ENCODE results near the gene MRPL50. TPM values are rescaled to one million over a fixed set of nuclear protein-coding genes. Genes with fewer than 3 reads are reported as not detected.

The MRPL50 gene
- total RNA-seq, 2 experiments from 2014 or later: 16.3 to 16.7 TPM

DNA sequence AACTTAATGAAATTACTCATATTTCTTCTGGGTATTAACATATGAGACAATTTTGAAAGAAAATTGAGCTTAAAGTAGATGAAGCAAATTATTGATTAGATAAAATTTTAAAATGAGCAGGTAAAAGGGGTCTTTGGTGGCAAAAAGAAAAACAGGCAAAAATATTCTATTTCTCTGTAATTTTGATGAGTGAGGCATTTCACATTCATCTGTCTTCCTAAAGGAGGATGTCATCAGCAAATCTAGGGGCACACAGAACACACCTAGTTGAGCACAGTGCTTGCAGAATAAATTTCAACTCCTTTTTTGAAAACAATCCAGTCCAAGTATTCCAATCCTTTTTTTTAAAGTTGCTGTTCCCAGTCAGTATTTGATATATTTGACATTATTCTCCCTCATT, 16.4 kb upstream of the MRPL50 start:
- Mint-ChIP-seq H3K9me3 (peaks cover 54% of the 10 kb centered on the region), H3K36me3 (ENCODE audit: low read depth) (peaks cover 41% of the 10 kb centered on the region), H3K27ac (no peak overlapping the region), H3K4me3 (no peak overlapping the region), H3K4me1 (ENCODE audit: low read depth) (no peaks in the 10 kb centered on the region), H3K27me3 (no peaks in the 10 kb centered on the region)
- TF ChIP-seq, protein P1, sequence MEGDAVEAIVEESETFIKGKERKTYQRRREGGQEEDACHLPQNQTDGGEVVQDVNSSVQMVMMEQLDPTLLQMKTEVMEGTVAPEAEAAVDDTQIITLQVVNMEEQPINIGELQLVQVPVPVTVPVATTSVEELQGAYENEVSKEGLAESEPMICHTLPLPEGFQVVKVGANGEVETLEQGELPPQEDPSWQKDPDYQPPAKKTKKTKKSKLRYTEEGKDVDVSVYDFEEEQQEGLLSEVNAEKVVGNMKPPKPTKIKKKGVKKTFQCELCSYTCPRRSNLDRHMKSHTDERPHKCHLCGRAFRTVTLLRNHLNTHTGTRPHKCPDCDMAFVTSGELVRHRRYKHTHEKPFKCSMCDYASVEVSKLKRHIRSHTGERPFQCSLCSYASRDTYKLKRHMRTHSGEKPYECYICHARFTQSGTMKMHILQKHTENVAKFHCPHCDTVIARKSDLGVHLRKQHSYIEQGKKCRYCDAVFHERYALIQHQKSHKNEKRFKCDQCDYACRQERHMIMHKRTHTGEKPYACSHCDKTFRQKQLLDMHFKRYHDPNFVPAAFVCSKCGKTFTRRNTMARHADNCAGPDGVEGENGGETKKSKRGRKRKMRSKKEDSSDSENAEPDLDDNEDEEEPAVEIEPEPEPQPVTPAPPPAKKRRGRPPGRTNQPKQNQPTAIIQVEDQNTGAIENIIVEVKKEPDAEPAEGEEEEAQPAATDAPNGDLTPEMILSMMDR (IDR thresholded peaks at IDR 0.05): no peak
- ChIA-PET CTCF (interaction anchor here (1.3 to 1.5 kb wide), 2 partner anchors 34 to 74 kb away, joined by 3 read pairs; no protein-coding TSS in a partner anchor), POLR2A (no interaction called here)
- DNase-seq (no peak), ATAC-seq (no peak)
- intact Hi-C loops (cut with micrococcal nuclease): no loop called here

DNA sequence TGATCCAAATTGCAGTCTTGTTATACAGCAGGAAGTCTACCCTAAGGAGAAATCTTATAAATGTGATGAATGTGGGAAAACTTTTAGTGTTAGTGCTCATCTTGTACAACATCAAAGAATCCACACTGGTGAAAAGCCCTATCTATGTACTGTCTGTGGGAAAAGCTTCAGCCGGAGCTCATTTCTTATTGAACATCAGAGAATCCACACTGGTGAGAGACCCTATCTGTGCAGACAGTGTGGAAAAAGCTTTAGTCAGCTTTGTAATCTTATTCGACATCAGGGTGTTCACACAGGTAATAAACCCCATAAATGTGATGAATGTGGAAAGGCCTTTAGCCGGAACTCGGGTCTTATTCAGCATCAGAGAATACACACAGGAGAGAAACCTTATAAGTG, 10.7 kb upstream of the MRPL50 start:
- no peaks in the 10 kb centered on the region for H3K27me3 Mint-ChIP-seq
- H3K9me3 Mint-ChIP-seq: peaks cover 75% of the 10 kb centered on the region
- peaks cover 2% of the 10 kb centered on the region for H3K4me1 Mint-ChIP-seq (ENCODE audit: low read depth)
- TF ChIP-seq, protein P1 (IDR thresholded peaks at IDR 0.05): no peak
- CTCF ChIA-PET: interaction anchor here (1.3 kb wide), 1 partner anchor 10 kb away, joined by 5 read pairs; the partner anchor contains the start of genes MRPL50 and ZNF189
- no peak for ATAC-seq
- intact Hi-C loops (cut with micrococcal nuclease): no loop called here
- POLR2A ChIA-PET: interaction anchor here (0.9 to 2.2 kb wide), 3 partner anchors 10 to 14 kb away, joined by 4 to 13 read pairs (median 4); partner anchors contain the start of genes MRPL50 and ZNF189
- peak; percentile 6 for DNase-seq
- H3K4me3 Mint-ChIP-seq: no peak overlapping the region
- H3K36me3 Mint-ChIP-seq (ENCODE audit: low read depth): peaks cover 79% of the 10 kb centered on the region
- H3K27ac Mint-ChIP-seq: no peak overlapping the region

DNA sequence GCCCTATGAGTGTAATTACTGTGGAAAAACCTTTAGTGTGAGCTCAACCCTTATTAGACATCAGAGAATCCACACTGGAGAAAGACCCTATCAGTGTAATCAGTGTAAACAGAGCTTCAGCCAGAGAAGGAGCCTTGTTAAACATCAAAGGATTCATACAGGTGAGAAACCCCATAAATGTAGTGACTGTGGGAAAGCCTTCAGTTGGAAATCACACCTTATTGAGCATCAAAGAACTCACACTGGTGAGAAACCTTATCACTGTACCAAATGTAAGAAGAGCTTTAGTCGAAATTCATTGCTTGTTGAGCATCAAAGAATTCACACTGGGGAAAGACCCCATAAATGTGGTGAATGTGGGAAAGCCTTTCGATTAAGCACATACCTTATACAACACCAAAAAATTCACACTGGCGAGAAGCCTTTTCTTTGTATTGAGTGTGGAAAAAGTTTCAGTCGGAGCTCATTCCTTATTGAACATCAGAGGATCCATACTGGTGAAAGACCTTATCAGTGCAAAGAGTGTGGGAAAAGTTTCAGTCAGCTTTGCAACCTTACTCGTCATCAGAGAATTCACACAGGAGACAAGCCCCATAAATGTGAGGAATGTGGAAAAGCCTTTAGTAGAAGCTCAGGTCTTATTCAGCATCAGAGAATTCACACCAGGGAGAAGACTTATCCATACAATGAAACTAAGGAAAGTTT, 10.1 kb upstream of the MRPL50 start:
- Mint-ChIP-seq H3K36me3 (ENCODE audit: low read depth) (peaks cover 81% of the 10 kb centered on the region), H3K4me3 (no peak overlapping the region), H3K4me1 (ENCODE audit: low read depth) (peaks cover 2% of the 10 kb centered on the region), H3K27ac (no peak overlapping the region), H3K27me3 (no peaks in the 10 kb centered on the region), H3K9me3 (peaks cover 75% of the 10 kb centered on the region)
- DNase-seq (no peak), ATAC-seq (no peak)
- ChIA-PET CTCF (interaction anchor here (1.3 kb wide), 1 partner anchor 10 kb away, joined by 5 read pairs; the partner anchor contains the start of genes MRPL50 and ZNF189), POLR2A (interaction anchor here (0.9 to 2.2 kb wide), 3 partner anchors 10 to 14 kb away, joined by 4 to 13 read pairs (median 4); partner anchors contain the start of genes MRPL50 and ZNF189)
- intact Hi-C loops (cut with micrococcal nuclease): no loop called here
- TF ChIP-seq, protein P1 (IDR thresholded peaks at IDR 0.05): no peak

DNA sequence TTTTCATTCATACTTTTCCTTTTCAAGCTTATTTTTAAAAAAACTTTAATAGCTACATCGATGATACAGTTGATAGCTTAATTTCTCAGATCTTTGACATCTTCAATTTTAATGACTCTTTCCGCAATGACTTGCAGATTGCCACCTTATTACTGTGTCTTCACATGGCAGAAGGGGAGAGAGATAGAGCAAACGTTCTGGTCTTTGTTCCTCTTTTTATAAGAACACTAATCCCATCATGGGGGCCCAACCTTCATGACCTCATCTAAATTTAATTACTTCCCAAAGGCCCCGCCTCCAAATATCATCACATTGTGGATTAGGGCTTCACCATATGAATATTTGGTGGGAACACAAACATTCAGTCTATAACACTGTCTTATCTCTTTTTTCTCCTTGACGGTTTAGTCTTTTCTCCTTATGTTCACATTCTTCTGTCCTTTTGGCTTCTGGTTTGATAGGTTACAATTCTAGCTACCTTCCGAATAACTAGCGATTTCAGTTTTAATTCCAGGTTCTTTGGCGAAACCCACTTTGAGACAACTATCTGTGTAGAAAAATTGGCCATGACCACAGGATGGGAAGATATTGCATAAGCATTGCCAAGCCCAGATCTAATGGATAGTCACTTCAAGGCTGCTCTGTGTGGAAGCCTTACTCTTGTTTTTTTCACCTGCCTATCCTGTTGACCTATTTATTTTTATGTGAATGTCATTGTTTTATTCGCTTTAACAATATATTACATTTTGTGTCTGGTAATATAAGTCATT, 5.3 kb upstream of the MRPL50 start:
- Mint-ChIP-seq H3K4me3 (no peak overlapping the region), H3K27me3 (no peaks in the 10 kb centered on the region), H3K4me1 (ENCODE audit: low read depth) (peaks cover 34% of the 10 kb centered on the region), H3K27ac (no peak overlapping the region), H3K9me3 (peaks cover 47% of the 10 kb centered on the region), H3K36me3 (ENCODE audit: low read depth) (peaks cover 83% of the 10 kb centered on the region)
- CTCF ChIA-PET: interaction anchor here (0.9 kb wide), 1 partner anchor 22 kb away, joined by 3 read pairs; no protein-coding TSS in a partner anchor
- intact Hi-C loops (cut with micrococcal nuclease): no loop called here
- POLR2A ChIA-PET: interaction anchor here (0.6 to 1.0 kb wide), 2 partner anchors 15 to 107 kb away, joined by 3 to 4 read pairs; no protein-coding TSS in a partner anchor
- DNase-seq: no peak
- no peak for ATAC-seq
- TF ChIP-seq, protein P1 (IDR thresholded peaks at IDR 0.05): no peak

Measured in activated CD8-positive, alpha-beta T cell treated with anti-CD3 and anti-CD28 coated beads for 36 hours (primary cell).